Ureter (tissue), 1 donor: ENCODE data around the gene GABBR1. TPM values are rescaled to one million over a fixed set of nuclear protein-coding genes. Genes with fewer than 3 reads are reported as not detected.

Experiments used
- DNase-seq: peaks from one replicate; pipeline ENCODE4 v3.0.0-alpha.2; 2020; ENCODE audit warnings: low spot score
- total RNA-seq: library from RNA; stranded (reverse); gene quantifications from one replicate; pipeline ENCODE4 v1.2.4, GENCODE V29; 2023
- donor health status: DM: yes; HTN: yes; CAD: no.

GABBR1 gene
- total RNA-seq, 1 donor from 2014 or later, result 64.3 TPM

DNA sequence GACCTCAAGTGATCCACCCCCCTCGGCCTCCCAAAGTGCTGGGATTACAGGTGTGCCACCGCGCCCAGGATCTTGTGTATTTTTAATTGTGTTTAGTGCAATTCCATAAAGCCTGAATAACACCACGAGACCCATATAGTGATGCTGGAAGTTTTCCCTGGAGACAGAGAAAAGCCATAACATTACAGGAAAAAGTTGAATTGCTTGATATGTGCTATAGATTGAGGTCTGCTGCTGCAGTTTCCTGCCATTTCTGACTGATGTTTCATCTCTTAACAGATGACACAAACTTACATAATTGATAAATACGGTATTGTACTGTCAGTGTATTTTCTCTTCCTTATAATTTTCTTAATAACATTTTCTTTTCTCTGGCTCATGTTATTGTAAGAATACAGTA lies 66.1 kb downstream of the GABBR1 start:
- no peak for DNase-seq

DNA sequence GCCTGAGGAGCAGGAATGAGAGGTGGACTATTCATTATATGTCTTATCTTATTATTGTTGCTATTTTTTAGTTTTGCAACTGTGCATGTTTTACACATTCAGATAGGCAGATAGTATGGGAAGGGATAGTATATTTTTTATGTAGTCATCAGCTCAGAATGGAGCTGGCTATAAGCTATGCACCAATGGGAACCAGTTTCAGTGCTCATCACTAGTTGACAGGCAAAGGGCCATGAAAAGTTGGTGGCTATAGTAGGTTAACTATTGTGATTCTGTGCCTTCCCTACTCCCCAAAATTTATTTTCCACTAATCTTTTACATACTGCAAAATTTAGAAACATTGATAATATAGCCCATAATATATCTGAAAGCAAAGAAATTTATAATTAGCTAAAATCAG lies 68.1 kb downstream of the GABBR1 start:
- no peak for DNase-seq

GRCh38 chr6:29563435-29563965 lies 69.5 kb downstream of the GABBR1 start:
- no peak for DNase-seq

GRCh38 chr6:29561606-29562181 lies 71.3 kb downstream of the GABBR1 start:
- no peak for DNase-seq

GRCh38 chr6:29561091-29561490 lies 71.9 kb downstream of the GABBR1 start:
- DNase-seq, result no peak

DNA sequence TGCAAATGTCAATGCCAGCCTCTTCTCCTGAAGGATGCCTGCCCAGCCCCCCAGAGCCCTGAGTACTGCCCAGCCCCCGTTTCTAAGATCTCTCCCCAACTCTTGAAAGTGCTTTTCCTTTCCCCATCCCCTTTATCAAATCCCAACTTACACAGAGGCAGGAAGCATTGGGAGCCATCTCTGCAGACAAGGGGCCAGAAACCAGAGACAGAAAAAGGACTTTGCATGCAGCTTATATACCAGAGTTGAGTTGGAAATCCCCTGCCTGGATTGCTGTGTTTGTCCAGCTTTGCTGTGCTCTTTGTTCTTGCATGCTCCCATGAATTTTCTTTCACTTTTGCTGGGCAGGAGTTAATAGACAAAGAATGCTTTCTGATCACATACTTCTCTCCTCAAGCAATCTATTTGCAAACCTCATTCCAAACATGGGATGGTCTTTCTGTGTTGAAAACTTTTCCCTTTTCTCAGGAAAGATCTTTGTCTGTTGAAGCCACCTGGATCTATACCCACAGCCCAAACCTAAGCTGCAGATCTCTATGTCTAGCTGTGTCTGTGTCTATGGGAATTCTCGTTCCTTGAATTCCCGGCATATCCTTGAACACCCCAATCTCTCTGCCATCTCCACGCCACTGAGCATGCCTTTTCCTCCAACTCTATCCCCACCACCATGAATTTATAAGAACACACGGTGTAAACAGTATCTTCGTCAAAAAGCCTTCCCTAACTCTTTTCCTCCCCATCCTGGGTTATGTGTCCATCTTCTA lies 73.3 kb downstream of the GABBR1 start, which contains the start of gene UBD:
TSS of gene UBD (minus strand) at position 209 of the 764 bp plus-strand sequence. CDS start at position 178, 31 bp downstream.
- DNase-seq, result no peak

DNA sequence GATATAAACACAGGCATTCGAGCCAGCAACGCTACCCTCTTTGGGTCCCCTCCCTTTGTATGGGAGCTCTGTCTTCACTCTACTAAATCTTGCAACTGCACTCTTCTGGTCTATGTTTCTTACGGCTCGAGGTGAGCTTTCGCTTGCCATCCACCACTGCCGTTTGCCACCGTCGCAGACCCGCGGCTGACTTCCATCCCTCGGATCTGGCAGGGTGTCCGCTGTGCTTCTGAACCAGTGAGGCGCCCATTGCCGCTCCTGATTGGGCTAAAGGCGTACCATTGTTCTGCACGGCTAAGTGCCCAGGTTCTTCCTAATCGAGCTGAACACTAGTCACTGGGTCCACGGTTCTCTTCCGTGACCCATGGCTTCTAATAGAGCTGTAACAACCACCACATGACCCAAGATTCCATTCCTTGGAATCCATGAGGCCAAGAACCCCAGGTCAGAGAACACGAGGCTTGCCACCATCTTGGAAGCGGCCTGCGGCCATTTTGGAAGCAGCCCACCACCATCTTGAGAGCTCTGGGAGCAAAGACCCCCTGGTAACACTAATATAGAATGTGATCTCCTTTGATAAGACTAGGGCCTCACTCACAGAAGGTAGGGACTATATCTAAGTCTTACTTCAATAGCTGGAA lies 74.4 kb downstream of the GABBR1 start:
- no peak for DNase-seq

- DNase-seq, result no peak
These were observed 75.7 kb downstream of the GABBR1 start for GRCh38 chr6:29557320-29557719.

GRCh38 chr6:29554764-29555163 lies 78.2 kb downstream of the GABBR1 start:
- DNase-seq, result no peak

DNA sequence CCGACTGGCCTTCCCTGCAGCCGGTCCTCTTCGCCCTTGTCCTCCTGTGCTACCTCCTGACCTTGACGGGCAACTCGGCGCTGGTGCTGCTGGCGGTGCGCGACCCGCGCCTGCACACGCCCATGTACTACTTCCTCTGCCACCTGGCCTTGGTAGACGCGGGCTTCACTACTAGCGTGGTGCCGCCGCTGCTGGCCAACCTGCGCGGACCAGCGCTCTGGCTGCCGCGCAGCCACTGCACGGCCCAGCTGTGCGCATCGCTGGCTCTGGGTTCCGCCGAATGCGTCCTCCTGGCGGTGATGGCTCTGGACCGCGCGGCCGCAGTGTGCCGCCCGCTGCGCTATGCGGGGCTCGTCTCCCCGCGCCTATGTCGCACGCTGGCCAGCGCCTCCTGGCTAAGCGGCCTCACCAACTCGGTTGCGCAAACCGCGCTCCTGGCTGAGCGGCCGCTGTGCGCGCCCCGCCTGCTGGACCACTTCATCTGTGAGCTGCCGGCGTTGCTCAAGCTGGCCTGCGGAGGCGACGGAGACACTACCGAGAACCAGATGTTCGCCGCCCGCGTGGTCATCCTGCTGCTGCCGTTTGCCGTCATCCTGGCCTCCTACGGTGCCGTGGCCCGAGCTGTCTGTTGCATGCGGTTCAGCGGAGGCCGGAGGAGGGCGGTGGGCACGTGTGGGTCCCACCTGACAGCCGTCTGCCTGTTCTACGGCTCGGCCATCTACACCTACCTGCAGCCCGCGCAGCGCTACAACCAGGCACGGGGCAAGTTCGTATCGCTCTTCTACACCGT lies 79.5 kb downstream of the GABBR1 start:
- DNase-seq, result peak; percentile 63

- no peak for DNase-seq
These were observed 80.4 kb downstream of the GABBR1 start for GRCh38 chr6:29552512-29553051.

GRCh38 chr6:29547573-29547972 lies 85.4 kb downstream of the GABBR1 start:
- no peak for DNase-seq

GRCh38 chr6:29537714-29538403 lies 95.1 kb downstream of the GABBR1 start:
- no peak for DNase-seq

- no peak for DNase-seq
These were observed 100.5 kb downstream of the GABBR1 start for GRCh38 chr6:29532320-29532951.

- DNase-seq, result no peak
These were observed 101.3 kb downstream of the GABBR1 start for GRCh38 chr6:29531668-29532067.

GRCh38 chr6:29530671-29531310 lies 102.2 kb downstream of the GABBR1 start:
- no peak for DNase-seq

DNA sequence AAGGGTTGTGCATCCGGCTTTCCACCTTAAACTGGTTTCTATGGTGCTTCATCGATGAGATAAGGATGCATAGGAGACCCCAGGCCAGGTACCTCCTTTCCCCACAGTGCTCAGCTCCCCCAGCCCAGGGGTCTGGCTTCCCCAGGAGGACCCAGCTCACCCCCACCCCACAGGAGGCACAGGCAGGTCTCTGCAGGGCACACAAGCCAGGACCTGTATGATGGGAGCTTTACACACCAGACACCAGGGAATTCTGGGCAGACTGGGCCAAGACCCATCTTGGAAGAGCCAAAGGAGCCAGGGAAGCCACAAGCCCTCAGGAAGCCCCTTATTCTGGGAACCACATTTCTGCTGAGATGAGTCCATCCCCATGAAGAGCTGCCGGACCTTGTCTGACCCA lies 103.0 kb downstream of the GABBR1 start:
- no peak for DNase-seq

DNA sequence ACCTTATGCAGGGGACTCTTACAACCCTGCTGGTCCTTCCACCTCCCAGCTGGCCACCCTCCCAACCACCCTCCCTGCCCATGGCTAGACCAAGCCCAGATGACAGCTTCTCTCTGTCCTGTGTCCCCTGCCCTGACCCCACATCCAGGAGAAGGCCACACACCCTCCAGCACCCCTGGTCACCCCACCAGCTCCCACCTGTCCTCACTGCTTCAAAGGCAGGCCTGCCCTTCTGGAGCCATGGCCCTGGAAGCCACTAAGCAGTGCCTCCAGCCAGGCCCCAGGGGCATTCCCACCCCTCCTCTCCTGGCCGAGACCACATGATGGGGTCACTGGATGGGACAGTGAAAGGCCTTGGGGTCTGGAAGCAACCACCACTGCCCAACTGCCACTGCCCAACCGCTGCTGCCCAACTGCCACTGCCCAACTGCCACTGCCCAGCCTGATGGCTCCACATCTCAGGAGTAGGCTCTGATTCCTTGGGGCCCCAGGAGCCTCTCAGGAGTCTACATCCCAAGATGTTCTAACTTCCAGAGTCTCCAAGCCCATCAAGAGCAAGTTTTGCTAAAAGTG lies 103.9 kb downstream of the GABBR1 start:
- no peak for DNase-seq

GRCh38 chr6:29528300-29528931 lies 104.6 kb downstream of the GABBR1 start:
- no peak for DNase-seq
